ENCODE measurements around the gene C16orf89. TPM values are rescaled to one million over a fixed set of nuclear protein-coding genes. Genes with fewer than 3 reads are reported as not detected.

Gene C16orf89
- total RNA-seq, 1 experiment from 2014 or later: 0.49 TPM

DNA sequence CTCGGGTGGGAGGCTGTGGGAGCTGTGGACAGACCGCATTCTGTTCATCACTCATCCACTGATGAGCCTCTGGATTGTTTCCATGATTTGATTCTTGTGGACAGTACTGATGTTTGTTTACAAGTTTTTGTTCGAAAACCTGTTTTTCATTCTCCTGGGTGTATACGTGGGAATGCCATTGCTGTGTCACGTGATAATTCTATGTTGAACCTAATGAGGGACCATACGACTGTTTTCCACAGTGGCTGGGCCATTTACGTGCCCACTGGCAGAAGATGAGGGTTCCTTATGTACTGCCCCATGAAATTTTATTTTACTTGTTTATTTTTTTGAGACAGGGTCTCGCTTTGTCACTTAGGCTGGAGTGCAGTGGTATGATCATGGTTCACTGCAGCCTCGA lies 3.3 kb upstream of the C16orf89 start:
- ChIA-PET POLR2A (no interaction called here), RAD21 (ENCODE audit: low non-redundant PET in 1 of 2, low total read pairs in 2 of 2, uncharacterized antibody in 2 of 2, unreplicated experiment in 2 of 2) (no interaction called here), CTCF (no interaction called here)
- no TSS peak for BruUV-seq (replicated peaks)
- H3K4me2 ChIP-seq (ENCODE audit: low read length): no peak overlapping the region
- H3K9me2 ChIP-seq (ENCODE audit: insufficient read depth): no peaks in the 10 kb centered on the region
- intact Hi-C loops (cut with micrococcal nuclease): no loop called here
- DNase-seq (ENCODE audit: low read depth, low spot score): no peak
- H3K36me3 ChIP-seq (ENCODE audit: control insufficient read depth in 1 of 2, insufficient read depth in 2 of 2, low read length in 2 of 2): peaks cover 0 to 5% of the 10 kb centered on the region in 2 experiments; a peak in 1 of 4 replicates
- no peaks in the 10 kb centered on the region for H4K20me1 ChIP-seq (ENCODE audit: insufficient read depth)
- no peak overlapping the region for H3K9ac ChIP-seq (ENCODE audit: low read length)
- no peak for TF ChIP-seq ELF1 (IDR thresholded peaks at IDR 0.05; ENCODE audit: borderline replicate concordance, low read depth)
- TF ChIP-seq, protein P1, sequence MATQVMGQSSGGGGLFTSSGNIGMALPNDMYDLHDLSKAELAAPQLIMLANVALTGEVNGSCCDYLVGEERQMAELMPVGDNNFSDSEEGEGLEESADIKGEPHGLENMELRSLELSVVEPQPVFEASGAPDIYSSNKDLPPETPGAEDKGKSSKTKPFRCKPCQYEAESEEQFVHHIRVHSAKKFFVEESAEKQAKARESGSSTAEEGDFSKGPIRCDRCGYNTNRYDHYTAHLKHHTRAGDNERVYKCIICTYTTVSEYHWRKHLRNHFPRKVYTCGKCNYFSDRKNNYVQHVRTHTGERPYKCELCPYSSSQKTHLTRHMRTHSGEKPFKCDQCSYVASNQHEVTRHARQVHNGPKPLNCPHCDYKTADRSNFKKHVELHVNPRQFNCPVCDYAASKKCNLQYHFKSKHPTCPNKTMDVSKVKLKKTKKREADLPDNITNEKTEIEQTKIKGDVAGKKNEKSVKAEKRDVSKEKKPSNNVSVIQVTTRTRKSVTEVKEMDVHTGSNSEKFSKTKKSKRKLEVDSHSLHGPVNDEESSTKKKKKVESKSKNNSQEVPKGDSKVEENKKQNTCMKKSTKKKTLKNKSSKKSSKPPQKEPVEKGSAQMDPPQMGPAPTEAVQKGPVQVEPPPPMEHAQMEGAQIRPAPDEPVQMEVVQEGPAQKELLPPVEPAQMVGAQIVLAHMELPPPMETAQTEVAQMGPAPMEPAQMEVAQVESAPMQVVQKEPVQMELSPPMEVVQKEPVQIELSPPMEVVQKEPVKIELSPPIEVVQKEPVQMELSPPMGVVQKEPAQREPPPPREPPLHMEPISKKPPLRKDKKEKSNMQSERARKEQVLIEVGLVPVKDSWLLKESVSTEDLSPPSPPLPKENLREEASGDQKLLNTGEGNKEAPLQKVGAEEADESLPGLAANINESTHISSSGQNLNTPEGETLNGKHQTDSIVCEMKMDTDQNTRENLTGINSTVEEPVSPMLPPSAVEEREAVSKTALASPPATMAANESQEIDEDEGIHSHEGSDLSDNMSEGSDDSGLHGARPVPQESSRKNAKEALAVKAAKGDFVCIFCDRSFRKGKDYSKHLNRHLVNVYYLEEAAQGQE (IDR thresholded peaks at IDR 0.05; ENCODE audit: low read depth): no peak
- no peak for ATAC-seq
- H2AFZ ChIP-seq (ENCODE audit: low read depth, low read length, poor library complexity, severe bottlenecking): no peak overlapping the region
- H3K27me3 ChIP-seq (ENCODE audit: insufficient read depth, low read length): peaks cover 14% of the 10 kb centered on the region; the same call in 1 of the 2 replicates
- H3K27ac ChIP-seq (ENCODE audit: low read depth, low read length): no peak overlapping the region
- no peak overlapping the region for H3K4me3 ChIP-seq (replicated peaks in 1 of 2; ENCODE audit: low read depth in 1 of 2, low read length in 2 of 2)
- H3K4me1 ChIP-seq (ENCODE audit: control insufficient read depth in 1 of 2, insufficient read depth in 2 of 2, low read length in 2 of 2): peaks cover 4 to 16% of the 10 kb centered on the region in 2 experiments; a peak in 3 of 4 replicates
- H3K79me2 ChIP-seq (ENCODE audit: insufficient read depth, low read length): peaks cover 19% of the 10 kb centered on the region
- no peaks in the 10 kb centered on the region for H3K9me3 ChIP-seq (ENCODE audit: control insufficient read depth in 1 of 2, insufficient read depth in 1 of 2, low read depth in 1 of 2, low read length in 2 of 2)

DNA sequence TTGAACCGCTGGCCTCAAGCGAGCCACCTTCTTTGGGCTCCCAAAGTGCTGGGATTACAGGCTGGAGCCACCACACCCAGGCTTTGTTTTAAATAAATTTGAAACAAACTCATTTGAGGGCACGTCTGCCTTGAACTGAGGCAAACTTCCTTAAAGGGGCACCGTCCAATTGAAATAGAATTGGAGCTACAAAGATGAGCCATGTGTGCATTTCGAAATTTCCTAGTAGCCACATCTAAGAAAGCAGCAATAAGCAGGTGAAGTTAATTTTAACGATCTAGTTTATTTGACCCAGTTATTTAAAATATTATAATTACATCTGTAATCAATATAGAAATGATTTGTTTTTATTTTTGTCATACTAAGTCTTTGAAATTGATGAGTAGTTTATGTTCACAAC lies 755 bp upstream of the C16orf89 start:
- Histone ChIP-seq H3K79me2 (ENCODE audit: insufficient read depth, low read length) (no peaks in the 10 kb centered on the region), H3K4me1 (ENCODE audit: control insufficient read depth in 1 of 2, insufficient read depth in 2 of 2, low read length in 2 of 2) (peaks cover 0 to 6% of the 10 kb centered on the region in 2 experiments; a peak in 2 of 4 replicates), H3K4me3 (replicated peaks in 1 of 2; ENCODE audit: low read depth in 1 of 2, low read length in 2 of 2) (no peak overlapping the region), H3K27me3 (ENCODE audit: insufficient read depth, low read length) (peaks cover 15% of the 10 kb centered on the region; the same call in 1 of the 2 replicates), H4K20me1 (ENCODE audit: insufficient read depth) (no peaks in the 10 kb centered on the region), H3K36me3 (ENCODE audit: control insufficient read depth in 1 of 2, insufficient read depth in 2 of 2, low read length in 2 of 2) (no peaks in the 10 kb centered on the region), H2AFZ (ENCODE audit: low read depth, low read length, poor library complexity, severe bottlenecking) (no peak overlapping the region), H3K9ac (ENCODE audit: low read length) (no peak overlapping the region), H3K4me2 (ENCODE audit: low read length) (no peak overlapping the region), H3K9me2 (ENCODE audit: insufficient read depth) (no peaks in the 10 kb centered on the region), H3K9me3 (ENCODE audit: control insufficient read depth in 1 of 2, insufficient read depth in 1 of 2, low read depth in 1 of 2, low read length in 2 of 2) (no peaks in the 10 kb centered on the region), H3K27ac (ENCODE audit: low read depth, low read length) (no peak overlapping the region)
- no TSS peak for BruUV-seq (replicated peaks)
- ChIA-PET RAD21 (ENCODE audit: low non-redundant PET in 1 of 2, low total read pairs in 2 of 2, uncharacterized antibody in 2 of 2, unreplicated experiment in 2 of 2) (no interaction called here), CTCF (interaction anchor here (1.3 kb wide), 1 partner anchor 8 kb away, joined by 4 read pairs; no protein-coding TSS in a partner anchor), POLR2A (no interaction called here)
- TF ChIP-seq, protein P2, sequence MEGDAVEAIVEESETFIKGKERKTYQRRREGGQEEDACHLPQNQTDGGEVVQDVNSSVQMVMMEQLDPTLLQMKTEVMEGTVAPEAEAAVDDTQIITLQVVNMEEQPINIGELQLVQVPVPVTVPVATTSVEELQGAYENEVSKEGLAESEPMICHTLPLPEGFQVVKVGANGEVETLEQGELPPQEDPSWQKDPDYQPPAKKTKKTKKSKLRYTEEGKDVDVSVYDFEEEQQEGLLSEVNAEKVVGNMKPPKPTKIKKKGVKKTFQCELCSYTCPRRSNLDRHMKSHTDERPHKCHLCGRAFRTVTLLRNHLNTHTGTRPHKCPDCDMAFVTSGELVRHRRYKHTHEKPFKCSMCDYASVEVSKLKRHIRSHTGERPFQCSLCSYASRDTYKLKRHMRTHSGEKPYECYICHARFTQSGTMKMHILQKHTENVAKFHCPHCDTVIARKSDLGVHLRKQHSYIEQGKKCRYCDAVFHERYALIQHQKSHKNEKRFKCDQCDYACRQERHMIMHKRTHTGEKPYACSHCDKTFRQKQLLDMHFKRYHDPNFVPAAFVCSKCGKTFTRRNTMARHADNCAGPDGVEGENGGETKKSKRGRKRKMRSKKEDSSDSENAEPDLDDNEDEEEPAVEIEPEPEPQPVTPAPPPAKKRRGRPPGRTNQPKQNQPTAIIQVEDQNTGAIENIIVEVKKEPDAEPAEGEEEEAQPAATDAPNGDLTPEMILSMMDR (IDR thresholded peaks at IDR 0.05 in 2 of 3, conservative IDR thresholded peaks at IDR 0.05 in 1 of 3; ENCODE audit: borderline replicate concordance in 1 of 3, insufficient read depth in 1 of 3, low read depth in 2 of 3, low read length in 2 of 3): no peak
- TF ChIP-seq EZH2phosphoT487 (IDR thresholded peaks at IDR 0.05; ENCODE audit: borderline replicate concordance) (no peak), FOSL1 (IDR thresholded peaks at IDR 0.05; ENCODE audit: low read depth) (no peak), CEBPB (IDR thresholded peaks at IDR 0.05; ENCODE audit: low read depth) (no peak), YY1 (IDR thresholded peaks at IDR 0.05; ENCODE audit: extremely low read depth, insufficient replicate concordance, low read depth, low read length) (no peak), JUND (IDR thresholded peaks at IDR 0.05) (no peak), SIN3A (IDR thresholded peaks at IDR 0.05; ENCODE audit: low read depth) (no peak), SP1 (IDR thresholded peaks at IDR 0.05; ENCODE audit: low read depth) (no peak)
- TF ChIP-seq, protein P3, sequence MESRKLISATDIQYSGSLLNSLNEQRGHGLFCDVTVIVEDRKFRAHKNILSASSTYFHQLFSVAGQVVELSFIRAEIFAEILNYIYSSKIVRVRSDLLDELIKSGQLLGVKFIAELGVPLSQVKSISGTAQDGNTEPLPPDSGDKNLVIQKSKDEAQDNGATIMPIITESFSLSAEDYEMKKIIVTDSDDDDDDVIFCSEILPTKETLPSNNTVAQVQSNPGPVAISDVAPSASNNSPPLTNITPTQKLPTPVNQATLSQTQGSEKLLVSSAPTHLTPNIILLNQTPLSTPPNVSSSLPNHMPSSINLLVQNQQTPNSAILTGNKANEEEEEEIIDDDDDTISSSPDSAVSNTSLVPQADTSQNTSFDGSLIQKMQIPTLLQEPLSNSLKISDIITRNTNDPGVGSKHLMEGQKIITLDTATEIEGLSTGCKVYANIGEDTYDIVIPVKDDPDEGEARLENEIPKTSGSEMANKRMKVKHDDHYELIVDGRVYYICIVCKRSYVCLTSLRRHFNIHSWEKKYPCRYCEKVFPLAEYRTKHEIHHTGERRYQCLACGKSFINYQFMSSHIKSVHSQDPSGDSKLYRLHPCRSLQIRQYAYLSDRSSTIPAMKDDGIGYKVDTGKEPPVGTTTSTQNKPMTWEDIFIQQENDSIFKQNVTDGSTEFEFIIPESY (IDR thresholded peaks at IDR 0.05; ENCODE audit: extremely low read depth, insufficient replicate concordance, low read length): no peak
- intact Hi-C loops (cut with micrococcal nuclease): no loop called here
- ATAC-seq: no peak
- DNase-seq (ENCODE audit: low read depth, low spot score): no peak
